ENCODE measurements around the gene DUSP12. TPM values are rescaled to one million over a fixed set of nuclear protein-coding genes. Genes with fewer than 3 reads are reported as not detected.

DUSP12 gene
- total RNA-seq, 1 experiment from 2014 or later, result 31.6 TPM

DNA sequence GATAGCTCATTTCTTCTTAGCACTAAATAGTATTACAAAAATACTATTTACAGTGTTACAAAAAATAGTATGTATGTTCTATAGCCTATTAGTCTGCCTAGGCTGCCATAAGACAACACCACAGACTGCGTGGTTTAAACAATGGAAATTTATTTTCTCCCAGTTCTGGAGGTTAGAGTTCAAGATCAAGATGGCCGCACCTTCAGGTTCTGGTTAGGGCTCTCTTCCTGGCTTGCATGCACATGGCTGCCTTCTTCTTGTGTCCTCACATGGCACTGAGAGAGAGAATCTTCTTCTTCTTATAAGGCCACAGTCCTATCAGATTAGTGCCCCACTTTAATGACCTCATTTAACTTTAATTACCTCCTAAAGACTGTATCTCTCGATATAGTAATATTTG lies 20.7 kb downstream of the DUSP12 start:
- no peaks in the 10 kb centered on the region for H3K9me3 ChIP-seq (ENCODE audit: control insufficient read depth in 1 of 2, insufficient read depth in 1 of 2, low read depth in 1 of 2, low read length in 2 of 2)
- ChIA-PET POLR2A (no interaction called here), CTCF (interaction anchor here (1.2 kb wide), 1 partner anchor 22 kb away, joined by 3 read pairs; no protein-coding TSS in a partner anchor), RAD21 (ENCODE audit: low non-redundant PET in 1 of 2, low total read pairs in 2 of 2, uncharacterized antibody in 2 of 2, unreplicated experiment in 2 of 2) (no interaction called here)
- TF ChIP-seq JUND (IDR thresholded peaks at IDR 0.05) (no peak), POLR2AphosphoS5 (IDR thresholded peaks at IDR 0.05; ENCODE audit: low read depth, low read length) (no peak), ZNF274 (IDR thresholded peaks at IDR 0.05; ENCODE audit: low read depth, low read length) (no peak)
- no peak overlapping the region for H3K4me3 ChIP-seq (replicated peaks in 1 of 2; ENCODE audit: low read depth in 1 of 2, low read length in 2 of 2)
- H3K4me1 ChIP-seq (ENCODE audit: control insufficient read depth in 1 of 2, insufficient read depth in 2 of 2, low read length in 2 of 2), result peaks cover 3 to 15% of the 10 kb centered on the region in 2 experiments; a peak in 3 of 4 replicates
- intact Hi-C loops (cut with micrococcal nuclease), result no loop called here
- H3K79me2 ChIP-seq (ENCODE audit: insufficient read depth, low read length), result peaks cover 84% of the 10 kb centered on the region
- H3K27ac ChIP-seq (ENCODE audit: low read depth, low read length), result no peak overlapping the region
- H3K9me2 ChIP-seq (ENCODE audit: insufficient read depth), result no peaks in the 10 kb centered on the region
- no peak for DNase-seq (ENCODE audit: low read depth, low spot score)
- no peak overlapping the region for H3K4me2 ChIP-seq (ENCODE audit: low read length)
- no peak overlapping the region for H2AFZ ChIP-seq (ENCODE audit: low read depth, low read length, poor library complexity, severe bottlenecking)
- no TSS peak for BruUV-seq (replicated peaks)
- no peak overlapping the region for H3K9ac ChIP-seq (ENCODE audit: low read length)
- no peak for ATAC-seq
- no peaks in the 10 kb centered on the region for H3K36me3 ChIP-seq (ENCODE audit: control insufficient read depth in 1 of 2, insufficient read depth in 2 of 2, low read length in 2 of 2)
- H4K20me1 ChIP-seq (ENCODE audit: insufficient read depth), result no peaks in the 10 kb centered on the region
- H3K27me3 ChIP-seq (ENCODE audit: insufficient read depth, low read length), result no peaks in the 10 kb centered on the region

DNA sequence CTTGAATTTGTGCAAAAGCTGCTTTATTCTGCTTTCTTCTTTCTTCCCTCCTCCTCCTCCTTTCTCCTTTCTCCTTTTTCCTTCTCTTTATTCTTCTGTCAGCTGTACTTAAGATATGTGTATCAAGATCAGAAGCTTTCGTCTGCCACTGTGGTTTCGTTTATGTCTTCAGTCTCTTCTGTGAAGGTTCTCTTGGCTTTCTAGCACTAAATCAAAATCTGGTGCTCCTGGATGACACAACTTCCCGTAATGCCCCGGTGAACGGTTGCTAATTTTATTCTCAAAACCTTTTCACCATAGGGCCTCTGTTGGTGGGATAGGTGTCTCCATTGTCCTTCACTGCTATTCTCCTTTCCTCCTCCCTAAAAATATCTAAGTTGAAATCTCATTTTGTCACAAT lies 21.6 kb downstream of the DUSP12 start:
- CTCF ChIA-PET, result no interaction called here
- H3K9me3 ChIP-seq (ENCODE audit: control insufficient read depth in 1 of 2, insufficient read depth in 1 of 2, low read depth in 1 of 2, low read length in 2 of 2), result no peaks in the 10 kb centered on the region
- POLR2A ChIA-PET, result no interaction called here
- H3K9ac ChIP-seq (ENCODE audit: low read length), result no peak overlapping the region
- no peaks in the 10 kb centered on the region for H3K27me3 ChIP-seq (ENCODE audit: insufficient read depth, low read length)
- TF ChIP-seq, protein P1, sequence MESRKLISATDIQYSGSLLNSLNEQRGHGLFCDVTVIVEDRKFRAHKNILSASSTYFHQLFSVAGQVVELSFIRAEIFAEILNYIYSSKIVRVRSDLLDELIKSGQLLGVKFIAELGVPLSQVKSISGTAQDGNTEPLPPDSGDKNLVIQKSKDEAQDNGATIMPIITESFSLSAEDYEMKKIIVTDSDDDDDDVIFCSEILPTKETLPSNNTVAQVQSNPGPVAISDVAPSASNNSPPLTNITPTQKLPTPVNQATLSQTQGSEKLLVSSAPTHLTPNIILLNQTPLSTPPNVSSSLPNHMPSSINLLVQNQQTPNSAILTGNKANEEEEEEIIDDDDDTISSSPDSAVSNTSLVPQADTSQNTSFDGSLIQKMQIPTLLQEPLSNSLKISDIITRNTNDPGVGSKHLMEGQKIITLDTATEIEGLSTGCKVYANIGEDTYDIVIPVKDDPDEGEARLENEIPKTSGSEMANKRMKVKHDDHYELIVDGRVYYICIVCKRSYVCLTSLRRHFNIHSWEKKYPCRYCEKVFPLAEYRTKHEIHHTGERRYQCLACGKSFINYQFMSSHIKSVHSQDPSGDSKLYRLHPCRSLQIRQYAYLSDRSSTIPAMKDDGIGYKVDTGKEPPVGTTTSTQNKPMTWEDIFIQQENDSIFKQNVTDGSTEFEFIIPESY (IDR thresholded peaks at IDR 0.05; ENCODE audit: extremely low read depth, insufficient replicate concordance, low read length), result no peak
- TF ChIP-seq SP1 (IDR thresholded peaks at IDR 0.05; ENCODE audit: low read depth) (no peak), ELF1 (IDR thresholded peaks at IDR 0.05; ENCODE audit: borderline replicate concordance, low read depth) (no peak)
- BruUV-seq (replicated peaks), result no TSS peak
- no peaks in the 10 kb centered on the region for H3K9me2 ChIP-seq (ENCODE audit: insufficient read depth)
- intact Hi-C loops (cut with micrococcal nuclease), result no loop called here
- H3K4me3 ChIP-seq (replicated peaks in 1 of 2; ENCODE audit: low read depth in 1 of 2, low read length in 2 of 2), result no peak overlapping the region
- no peak overlapping the region for H3K27ac ChIP-seq (ENCODE audit: low read depth, low read length)
- no peaks in the 10 kb centered on the region for H3K36me3 ChIP-seq (ENCODE audit: control insufficient read depth in 1 of 2, insufficient read depth in 2 of 2, low read length in 2 of 2)
- ATAC-seq (no peak), DNase-seq (ENCODE audit: low read depth, low spot score) (no peak)
- no peak overlapping the region for H3K4me2 ChIP-seq (ENCODE audit: low read length)
- RAD21 ChIA-PET (ENCODE audit: low non-redundant PET in 1 of 2, low total read pairs in 2 of 2, uncharacterized antibody in 2 of 2, unreplicated experiment in 2 of 2), result no interaction called here
- H3K79me2 ChIP-seq (ENCODE audit: insufficient read depth, low read length), result peaks cover 89% of the 10 kb centered on the region
- no peaks in the 10 kb centered on the region for H4K20me1 ChIP-seq (ENCODE audit: insufficient read depth)
- H2AFZ ChIP-seq (ENCODE audit: low read depth, low read length, poor library complexity, severe bottlenecking), result no peak overlapping the region
- H3K4me1 ChIP-seq (ENCODE audit: control insufficient read depth in 1 of 2, insufficient read depth in 2 of 2, low read length in 2 of 2), result peaks cover 3 to 11% of the 10 kb centered on the region in 2 experiments; a peak in 3 of 4 replicates

Data from HCT116 (cell line).